ENCODE measurements around the gene TNIK. TPM values are rescaled to one million over a fixed set of nuclear protein-coding genes. Genes with fewer than 3 reads are reported as not detected.

Gene TNIK
- polyA plus RNA-seq, 1 donor from 2014 or later, result 19.3 TPM

GRCh38 chr3:171317171-171317570 is 143.0 kb downstream of the TNIK start:
- H4K20me1 ChIP-seq (ENCODE audit: insufficient read depth), result no peaks in the 10 kb centered on the region
- H3K9ac ChIP-seq (ENCODE audit: low read length), result no peak overlapping the region
- H3F3A ChIP-seq (ENCODE audit: insufficient read depth, low read length, poor library complexity, severe bottlenecking), result no peaks in the 10 kb centered on the region
- H3K27me3 ChIP-seq (ENCODE audit: insufficient read depth, low read depth, low read length), result no peaks in the 10 kb centered on the region
- no peak overlapping the region for H3K4me2 ChIP-seq (ENCODE audit: low read length)
- H3K79me2 ChIP-seq (replicated peaks; ENCODE audit: insufficient read depth, low read length), result no peaks in the 10 kb centered on the region
- TF ChIP-seq EZH2 (IDR thresholded peaks at IDR 0.05; ENCODE audit: borderline replicate concordance, insufficient read depth, low read length, poor library complexity, severe bottlenecking) (no peak), POLR2AphosphoS5 (IDR thresholded peaks at IDR 0.05) (no peak), RAD21 (conservative IDR thresholded peaks at IDR 0.05) (no peak), REST (IDR thresholded peaks at IDR 0.05; ENCODE audit: borderline replicate concordance) (no peak), TAF1 (IDR thresholded peaks at IDR 0.05; ENCODE audit: low read depth) (no peak), MXI1 (conservative IDR thresholded peaks at IDR 0.05; ENCODE audit: poor library complexity, severe bottlenecking) (no peak), CTCF (IDR thresholded peaks at IDR 0.05; ENCODE audit: poor library complexity, severe bottlenecking) (no peak), SMC3 (conservative IDR thresholded peaks at IDR 0.05; ENCODE audit: poor library complexity) (no peak), EP300 (conservative IDR thresholded peaks at IDR 0.05; ENCODE audit: poor library complexity, severe bottlenecking) (no peak)
- H3K36me3 ChIP-seq (ENCODE audit: insufficient read depth, low read length), result no peaks in the 10 kb centered on the region
- no peaks in the 10 kb centered on the region for H3K9me2 ChIP-seq (ENCODE audit: insufficient read depth, low read length)
- H3K9me3 ChIP-seq (ENCODE audit: low read length), result no peaks in the 10 kb centered on the region
- no peak overlapping the region for H3K27ac ChIP-seq (ENCODE audit: low read length)
- no peak overlapping the region for H2AFZ ChIP-seq (ENCODE audit: low read depth, low read length)
- no peak overlapping the region for H3K4me3 ChIP-seq (ENCODE audit: low read length)

GRCh38 chr3:171315919-171316318 is 144.3 kb downstream of the TNIK start:
- no peak overlapping the region for H3K27ac ChIP-seq (ENCODE audit: low read length)

More at GRCh38 chr3:171315919-171316318, 144.3 kb downstream of the TNIK start:
- no peak for TF ChIP-seq RAD21 (conservative IDR thresholded peaks at IDR 0.05)
- no peak for TF ChIP-seq POLR2AphosphoS5 (IDR thresholded peaks at IDR 0.05)
- no peak for TF ChIP-seq CTCF (IDR thresholded peaks at IDR 0.05; ENCODE audit: poor library complexity, severe bottlenecking)
- no peak for TF ChIP-seq REST (IDR thresholded peaks at IDR 0.05; ENCODE audit: borderline replicate concordance)
- TF ChIP-seq SMC3 (conservative IDR thresholded peaks at IDR 0.05; ENCODE audit: poor library complexity), result no peak
- TF ChIP-seq EZH2 (IDR thresholded peaks at IDR 0.05; ENCODE audit: borderline replicate concordance, insufficient read depth, low read length, poor library complexity, severe bottlenecking), result no peak
- H3K79me2 ChIP-seq (replicated peaks; ENCODE audit: insufficient read depth, low read length), result no peaks in the 10 kb centered on the region
- no peaks in the 10 kb centered on the region for H3F3A ChIP-seq (ENCODE audit: insufficient read depth, low read length, poor library complexity, severe bottlenecking)
- no peak overlapping the region for H3K4me3 ChIP-seq (ENCODE audit: low read length)
- no peaks in the 10 kb centered on the region for H3K9me3 ChIP-seq (ENCODE audit: low read length)
- no peak overlapping the region for H2AFZ ChIP-seq (ENCODE audit: low read depth, low read length)
- no peaks in the 10 kb centered on the region for H4K20me1 ChIP-seq (ENCODE audit: insufficient read depth)
- no peak overlapping the region for H3K4me2 ChIP-seq (ENCODE audit: low read length)
- no peak overlapping the region for H3K9ac ChIP-seq (ENCODE audit: low read length)
- H3K9me2 ChIP-seq (ENCODE audit: insufficient read depth, low read length), result no peaks in the 10 kb centered on the region
- H3K27me3 ChIP-seq (ENCODE audit: insufficient read depth, low read depth, low read length), result no peaks in the 10 kb centered on the region
- H3K36me3 ChIP-seq (ENCODE audit: insufficient read depth, low read length), result no peaks in the 10 kb centered on the region
